ENCODE measurements around the gene OAS3. TPM values are rescaled to one million over a fixed set of nuclear protein-coding genes. Genes with fewer than 3 reads are reported as not detected.

Gene OAS3
- total and polyA plus RNA-seq, 2 experiments from 2014 or later, result 0.22 to 0.35 TPM

GRCh38 chr12:112992541-112993398, 54.5 kb downstream of the OAS3 start:
- no peak overlapping the region for H2AFZ ChIP-seq
- H3K27ac ChIP-seq, result no peak overlapping the region
- 0% methylated on average over 2 of the region's 2 CpGs for WGBS, 2 experiments (ENCODE audit: low coverage in 1 of 2, low lambda C conversion rate in 2 of 2, missing lambda C conversion rate in 2 of 2)
- in situ Hi-C loops (cut with MboI), result no loop called here
- no peak overlapping the region for H3K4me2 ChIP-seq (ENCODE audit: unreplicated experiment)
- H3K36me3 ChIP-seq (ENCODE audit: low read depth), result no peaks in the 10 kb centered on the region
- TF ChIP-seq EZH2phosphoT487 (IDR thresholded peaks at IDR 0.05; ENCODE audit: insufficient read depth, low read depth) (no peak), EZH2 (IDR thresholded peaks at IDR 0.05; ENCODE audit: insufficient read depth, poor library complexity, severe bottlenecking) (no peak)
- H4K20me1 ChIP-seq (ENCODE audit: insufficient read depth), result no peaks in the 10 kb centered on the region
- no peaks in the 10 kb centered on the region for H3K9me3 ChIP-seq (ENCODE audit: low read depth)
- no peaks in the 10 kb centered on the region for H3K9me2 ChIP-seq (ENCODE audit: insufficient read depth)
- H3K9ac ChIP-seq, result no peak overlapping the region
- no peaks in the 10 kb centered on the region for H3K27me3 ChIP-seq (replicated peaks; ENCODE audit: insufficient read depth)
- H3K4me1 ChIP-seq (ENCODE audit: insufficient read depth), result no peaks in the 10 kb centered on the region
- H3K79me2 ChIP-seq (ENCODE audit: insufficient read depth), result no peaks in the 10 kb centered on the region
- H3K4me3 ChIP-seq, result no peak overlapping the region
- no peaks in the 10 kb centered on the region for H3F3A ChIP-seq (ENCODE audit: insufficient read depth)
- peak; percentile 67 for DNase-seq

- Histone ChIP-seq H3K9ac (no peak overlapping the region), H4K20me1 (ENCODE audit: insufficient read depth) (no peaks in the 10 kb centered on the region), H3K4me3 (no peak overlapping the region), H3K27ac (no peak overlapping the region), H3F3A (ENCODE audit: insufficient read depth) (no peaks in the 10 kb centered on the region), H3K36me3 (ENCODE audit: low read depth) (no peaks in the 10 kb centered on the region), H3K4me1 (ENCODE audit: insufficient read depth) (no peaks in the 10 kb centered on the region), H3K79me2 (ENCODE audit: insufficient read depth) (no peaks in the 10 kb centered on the region), H3K27me3 (replicated peaks; ENCODE audit: insufficient read depth) (no peaks in the 10 kb centered on the region), H3K9me3 (ENCODE audit: low read depth) (no peaks in the 10 kb centered on the region), H3K4me2 (ENCODE audit: unreplicated experiment) (no peak overlapping the region), H2AFZ (no peak overlapping the region), H3K9me2 (ENCODE audit: insufficient read depth) (no peaks in the 10 kb centered on the region)
- in situ Hi-C loops (cut with MboI), result no loop called here
- TF ChIP-seq EZH2phosphoT487 (IDR thresholded peaks at IDR 0.05; ENCODE audit: insufficient read depth, low read depth), result no peak
- WGBS, 2 experiments (ENCODE audit: low coverage in 1 of 2, low lambda C conversion rate in 2 of 2, missing lambda C conversion rate in 2 of 2), result 66 to 68% methylated on average over 5 of the region's 5 CpGs
- no peak for DNase-seq
Observed at GRCh38 chr12:112995008-112995407, 56.7 kb downstream of the OAS3 start.

- Histone ChIP-seq H3K9ac (no peak overlapping the region), H3K36me3 (ENCODE audit: low read depth) (no peaks in the 10 kb centered on the region), H3K27ac (no peak overlapping the region), H3K27me3 (replicated peaks; ENCODE audit: insufficient read depth) (no peaks in the 10 kb centered on the region), H3K79me2 (ENCODE audit: insufficient read depth) (no peaks in the 10 kb centered on the region), H2AFZ (no peak overlapping the region), H4K20me1 (ENCODE audit: insufficient read depth) (no peaks in the 10 kb centered on the region), H3K9me3 (ENCODE audit: low read depth) (no peaks in the 10 kb centered on the region), H3F3A (ENCODE audit: insufficient read depth) (no peaks in the 10 kb centered on the region), H3K4me1 (ENCODE audit: insufficient read depth) (no peaks in the 10 kb centered on the region), H3K4me2 (ENCODE audit: unreplicated experiment) (no peak overlapping the region), H3K4me3 (no peak overlapping the region), H3K9me2 (ENCODE audit: insufficient read depth) (no peaks in the 10 kb centered on the region)
- WGBS, 2 experiments (ENCODE audit: low coverage in 1 of 2, low lambda C conversion rate in 2 of 2, missing lambda C conversion rate in 2 of 2), result 74% methylated on average over 8 of the region's 8 CpGs
- in situ Hi-C loops (cut with MboI), result no loop called here
- no peak for DNase-seq
- TF ChIP-seq EZH2phosphoT487 (IDR thresholded peaks at IDR 0.05; ENCODE audit: insufficient read depth, low read depth), result no peak
- no peak for TF ChIP-seq EZH2 (IDR thresholded peaks at IDR 0.05; ENCODE audit: insufficient read depth, poor library complexity, severe bottlenecking)
Observed at GRCh38 chr12:112996501-112996900, 58.2 kb downstream of the OAS3 start.

DNA sequence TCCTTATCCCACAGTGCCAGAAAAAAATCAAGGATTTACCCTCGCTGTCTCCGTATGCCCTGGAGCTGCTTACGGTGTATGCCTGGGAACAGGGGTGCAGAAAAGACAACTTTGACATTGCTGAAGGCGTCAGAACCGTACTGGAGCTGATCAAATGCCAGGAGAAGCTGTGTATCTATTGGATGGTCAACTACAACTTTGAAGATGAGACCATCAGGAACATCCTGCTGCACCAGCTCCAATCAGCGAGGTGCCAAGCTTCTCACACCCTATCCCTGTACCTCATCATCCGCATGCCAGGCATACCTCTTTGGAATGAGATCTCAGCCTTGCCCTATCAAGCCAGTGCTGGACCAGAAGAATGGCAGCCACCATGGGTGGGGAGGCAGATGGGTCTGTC, 59.2 kb downstream of the OAS3 start:
- Histone ChIP-seq H3K9ac (no peak overlapping the region), H3K27ac (no peak overlapping the region), H3K4me1 (ENCODE audit: insufficient read depth) (no peaks in the 10 kb centered on the region), H3F3A (ENCODE audit: insufficient read depth) (no peaks in the 10 kb centered on the region), H3K9me3 (ENCODE audit: low read depth) (no peaks in the 10 kb centered on the region), H3K4me2 (ENCODE audit: unreplicated experiment) (no peak overlapping the region), H3K4me3 (no peak overlapping the region), H2AFZ (no peak overlapping the region), H3K36me3 (ENCODE audit: low read depth) (no peaks in the 10 kb centered on the region), H3K9me2 (ENCODE audit: insufficient read depth) (no peaks in the 10 kb centered on the region), H3K27me3 (replicated peaks; ENCODE audit: insufficient read depth) (no peaks in the 10 kb centered on the region), H3K79me2 (ENCODE audit: insufficient read depth) (no peaks in the 10 kb centered on the region), H4K20me1 (ENCODE audit: insufficient read depth) (no peaks in the 10 kb centered on the region)
- TF ChIP-seq EZH2phosphoT487 (IDR thresholded peaks at IDR 0.05; ENCODE audit: insufficient read depth, low read depth) (no peak), EZH2 (IDR thresholded peaks at IDR 0.05; ENCODE audit: insufficient read depth, poor library complexity, severe bottlenecking) (no peak)
- DNase-seq, result no peak
- WGBS, 2 experiments (ENCODE audit: low coverage in 1 of 2, low lambda C conversion rate in 2 of 2, missing lambda C conversion rate in 2 of 2), result 66 to 75% methylated on average over 7 of the region's 7 CpGs
- in situ Hi-C loops (cut with MboI), result no loop called here

All from GM23248 (cell line).